Liver (tissue), 9 donors: Measurements from ENCODE around the gene LEMD1. TPM values are rescaled to one million over a fixed set of nuclear protein-coding genes. Genes with fewer than 3 reads are reported as not detected.

Experiments used
- DNase-seq: peaks from one replicate; pipeline ENCODE4 v3.0.0-alpha.2; 2017; ENCODE audit warnings: low spot score
- H3K27ac ChIP-seq, 2 donors: one replicate each; pipeline ENCODE4 v1.7.0; 2013; ENCODE audit warnings: inconsistent platforms in 2 of 2, low read length in 2 of 2, control low read depth in 1 of 2, low read depth in 1 of 2, mild to moderate bottlenecking in 1 of 2
- H3K27me3 ChIP-seq, 4 donors: one replicate each; pipeline versions ENCODE4 v1.6.1 to v1.7.0; 2013; ENCODE audit warnings: low read length in 3 of 4, inconsistent platforms in 1 of 4, mild to moderate bottlenecking in 1 of 4, moderate library complexity in 1 of 4; ENCODE audit not compliant: control insufficient read depth in 4 of 4, insufficient read depth in 4 of 4
- H3K36me3 ChIP-seq, 4 donors: one replicate each; pipeline versions ENCODE4 v1.6.1 to v1.7.0; 2013; ENCODE audit warnings: low read length in 3 of 4, mild to moderate bottlenecking in 3 of 4, low read depth in 1 of 4, moderate library complexity in 1 of 4; ENCODE audit not compliant: control insufficient read depth in 4 of 4, insufficient read depth in 3 of 4
- H3K4me1 ChIP-seq, 4 donors: one replicate each; pipeline versions ENCODE4 v1.6.1 to v1.7.0; 2013; ENCODE audit warnings: low read length in 3 of 4, mild to moderate bottlenecking in 3 of 4, moderate library complexity in 1 of 4; ENCODE audit not compliant: control insufficient read depth in 4 of 4, insufficient read depth in 4 of 4
- H3K4me3 ChIP-seq, 3 donors: one replicate each; pipeline versions ENCODE4 v1.6.1 to v1.7.0; 2013; ENCODE audit warnings: low read length in 3 of 3, control low read depth in 1 of 3, low read depth in 1 of 3, mild to moderate bottlenecking in 1 of 3
- H3K9ac ChIP-seq, 2 donors: one replicate each; pipeline ENCODE4 v1.7.0; 2013; ENCODE audit warnings: low read length in 2 of 2, mild to moderate bottlenecking in 2 of 2, moderate library complexity in 2 of 2, control low read depth in 1 of 2, low read depth in 1 of 2
- H3K9me3 ChIP-seq, 4 donors: one replicate each; pipeline versions ENCODE4 v1.6.1 to v1.7.0; 2013; ENCODE audit warnings: low read length in 3 of 4; ENCODE audit not compliant: control insufficient read depth in 4 of 4
- ATF3 ChIP-seq: IDR thresholded peaks from 2 replicates; pipeline ENCODE4 v1.6.1; 2016; ENCODE audit warnings: antibody characterized with exemption
- CTCF ChIP-seq: fragments of 150-350 bp; IDR thresholded peaks from 2 replicates; pipeline ENCODE4 v1.5.1; 2017; ENCODE audit warnings: improper control_type of control experiment, low read depth, low read length; ENCODE audit not compliant: missing input control
- EGR1 ChIP-seq, 2 donors: IDR thresholded peaks; 2 replicates each; pipeline ENCODE4 v1.6.1; 2016 to 2018; ENCODE audit warnings: antibody characterized with exemption in 2 of 2, low read depth in 2 of 2
- FOXA1 ChIP-seq: IDR thresholded peaks from 2 replicates; pipeline ENCODE4 v1.6.1; 2016; ENCODE audit warnings: antibody characterized with exemption
- FOXA2 ChIP-seq: IDR thresholded peaks from 2 replicates; pipeline ENCODE4 v1.6.1; 2016; ENCODE audit warnings: antibody characterized with exemption
- GABPA ChIP-seq, 2 donors: IDR thresholded peaks in 1 of 2; conservative IDR thresholded peaks in 1 of 2; 2 replicates each; pipeline ENCODE4 v1.6.1; 2016; ENCODE audit warnings: antibody characterized with exemption in 2 of 2, mild to moderate bottlenecking in 1 of 2, moderate library complexity in 1 of 2
- HNF4A ChIP-seq, 2 donors: conservative IDR thresholded peaks; 2 replicates each; pipeline ENCODE4 v1.6.1; 2016; ENCODE audit warnings: antibody characterized with exemption in 2 of 2, mild to moderate bottlenecking in 2 of 2
- HNF4G ChIP-seq: IDR thresholded peaks from 2 replicates; pipeline ENCODE4 v1.6.1; 2016; ENCODE audit warnings: antibody characterized with exemption
- JUND ChIP-seq, 2 donors: IDR thresholded peaks; 2 replicates each; pipeline ENCODE4 v1.6.1; 2016; ENCODE audit warnings: antibody characterized with exemption in 2 of 2
- MAX ChIP-seq: IDR thresholded peaks from 2 replicates; pipeline ENCODE4 v1.6.1; 2016; ENCODE audit warnings: antibody characterized with exemption
- NR2F2 ChIP-seq: IDR thresholded peaks from 2 replicates; pipeline ENCODE4 v1.6.1; 2016; ENCODE audit warnings: antibody characterized with exemption
- RAD21 ChIP-seq, 2 donors: IDR thresholded peaks; 2 replicates each; pipeline ENCODE4 v1.6.1; 2016; ENCODE audit warnings: antibody characterized with exemption in 2 of 2, mild to moderate bottlenecking in 2 of 2
- REST ChIP-seq: IDR thresholded peaks from 2 replicates; pipeline ENCODE4 v1.6.1; 2016; ENCODE audit warnings: antibody characterized with exemption, mild to moderate bottlenecking
- RXRA ChIP-seq, 2 donors: IDR thresholded peaks; 2 replicates each; pipeline ENCODE4 v1.6.1; 2017 to 2018; ENCODE audit warnings: antibody characterized with exemption in 2 of 2, mild to moderate bottlenecking in 1 of 2
- SP1 ChIP-seq: IDR thresholded peaks from 2 replicates; pipeline ENCODE4 v1.6.1; 2018; ENCODE audit warnings: antibody characterized with exemption, mild to moderate bottlenecking
- TAF1 ChIP-seq: conservative IDR thresholded peaks from 2 replicates; pipeline ENCODE4 v1.6.1; 2016; ENCODE audit warnings: antibody characterized with exemption, mild to moderate bottlenecking
- YY1 ChIP-seq: IDR thresholded peaks from 2 replicates; pipeline ENCODE4 v1.6.1; 2016; ENCODE audit warnings: antibody characterized with exemption, mild to moderate bottlenecking
- ZBTB33 ChIP-seq: IDR thresholded peaks from 2 replicates; pipeline ENCODE4 v1.6.1; 2016; ENCODE audit warnings: antibody characterized with exemption
- WGBS: extraction: QIAGEN DNeasy Blood & Tissue Kit; methylation state at CpG from one replicate; pipeline ENCODE4 v1.1.7; 2013; 5-methylcytosine and 5-hydroxymethylcytosine counted together
- polyA plus RNA-seq, 2 donors: library from polyadenylated mRNA; stranded (reverse) in 1 of 2; unstranded in 1 of 2; fragments of 200-250 nt in 1 of 2; fragments of >200 nt in 1 of 2; fragmentation: Nextera tagmentation in 1 of 2; extraction: Ambion mirVana in 1 of 2; gene quantifications; one replicate each; pipeline versions ENCODE4 v1.2.1 to v1.2.3, GENCODE V29; 2013 to 2015
- total RNA-seq, 2 donors: library from RNA; depleted of rRNA; stranded (reverse); fragments of >200 nt; gene quantifications; one replicate each; pipeline ENCODE4 v1.2.3, GENCODE V29; 2014
- donor health status: healthy.
- donor health status: healthy.
- donor health status: healthy.
- donor health status: healthy.
- donor health status: healthy.

Gene LEMD1
- total and polyA plus RNA-seq, 4 donors = not detected

- no peak overlapping the region for H3K27ac ChIP-seq
- no peaks in the 10 kb centered on the region for H3K36me3 ChIP-seq
- H3K4me1 ChIP-seq = peaks cover 0 to 10% (median 7%) of the 10 kb centered on the region in 4 donors
- 47% methylated on average over 2 of the region's 2 CpGs for WGBS
- H3K4me3 ChIP-seq = no peak overlapping the region
- DNase-seq = no peak
- H3K9me3 ChIP-seq = no peaks in the 10 kb centered on the region
- peaks cover 7 to 15% (median 10%) of the 10 kb centered on the region in 4 donors for H3K27me3 ChIP-seq
- H3K9ac ChIP-seq = no peak overlapping the region
- no peak for TF ChIP-seq GABPA (IDR thresholded peaks at IDR 0.05 in 1 of 2, conservative IDR thresholded peaks at IDR 0.05 in 1 of 2)
- TF ChIP-seq ZBTB33 = no peak
- no peak for TF ChIP-seq SP1
- no peak for TF ChIP-seq MAX
- TF ChIP-seq RXRA (IDR thresholded peaks at IDR 0.05) = no peak
- no peak for TF ChIP-seq EGR1 (IDR thresholded peaks at IDR 0.05; ENCODE audit: low read depth in 2 of 2)
- no peak for TF ChIP-seq CTCF
- TF ChIP-seq HNF4A (conservative IDR thresholded peaks at IDR 0.05) = no peak
- TF ChIP-seq FOXA1 = no peak
- TF ChIP-seq RAD21 (IDR thresholded peaks at IDR 0.05) = no peak
- no peak for TF ChIP-seq REST
- TF ChIP-seq FOXA2 = no peak
- TF ChIP-seq TAF1 = no peak
- TF ChIP-seq YY1 = no peak
- TF ChIP-seq HNF4G = no peak
- no peak for TF ChIP-seq ATF3
- no peak for TF ChIP-seq JUND (IDR thresholded peaks at IDR 0.05)
Observed at GRCh38 chr1:205451759-205452164, 29.9 kb upstream of the LEMD1 start.

GRCh38 chr1:205451202-205451601 lies 29.3 kb upstream of the LEMD1 start:
- Histone ChIP-seq H3K9me3 (no peaks in the 10 kb centered on the region), H3K36me3 (no peaks in the 10 kb centered on the region), H3K27ac (no peak overlapping the region), H3K27me3 (peaks cover 7 to 12% (median 10%) of the 10 kb centered on the region in 4 donors), H3K4me1 (peaks cover 0 to 6% (median 3%) of the 10 kb centered on the region in 4 donors), H3K4me3 (no peak overlapping the region), H3K9ac (no peak overlapping the region)
- no peak for DNase-seq
- 53% methylated on average over 5 of the region's 5 CpGs for WGBS
- TF ChIP-seq REST (no peak), HNF4G (no peak), ZBTB33 (no peak), YY1 (no peak), HNF4A (conservative IDR thresholded peaks at IDR 0.05) (no peak), FOXA1 (no peak), NR2F2 (no peak), ATF3 (no peak)
